HCT116 (cell line): ENCODE data around the gene MEX3B. TPM values are rescaled to one million over a fixed set of nuclear protein-coding genes. Genes with fewer than 3 reads are reported as not detected.

ENCODE experiments used
- ATAC-seq: fragments of 200-7000 bp; cut with Tn5 transposase; 2 replicates; pipeline ENCODE4 v1.9.1; 2020; ENCODE audit warnings: mild to moderate bottlenecking, moderate library complexity
- BruUV-seq: library from RNA; stranded (reverse); fragments of 400-500 nt; replicated peaks from 2 replicates; lab custom pipeline; 2021; lab: Mats Ljungman, UMichigan
- CTCF ChIA-PET: fragments of 300-600 bp; sonication (Branson Sonifier 250); formaldehyde crosslinking; loops from one replicate; lab custom pipeline; 2021; ENCODE audit warnings: antibody characterized with exemption; lab: Charles Lee
- POLR2A ChIA-PET: fragments of 300-600, 350-600 bp; sonication (Branson Sonifier 250); formaldehyde crosslinking; loops from one replicate; lab custom pipeline; 2021; ENCODE audit warnings: antibody characterized with exemption; lab: Charles Lee
- RAD21 ChIA-PET, 2 experiments: fragments of 300-600 bp; sonication (Branson Sonifier 250); formaldehyde crosslinking; loops; one replicate each; lab custom pipeline; 2023; ENCODE audit warnings: low total read pairs in 2 of 2; ENCODE audit not compliant: uncharacterized antibody in 2 of 2, unreplicated experiment in 2 of 2, low non-redundant PET in 1 of 2; lab: Charles Lee
- DNase-seq: peaks from one replicate; pipeline ENCODE4 v3.0.0-alpha.2; 2010; ENCODE audit warnings: low read depth, low spot score
- H2AFZ ChIP-seq: fragments of 200-600 bp; shearing (Covaris generic), sonication (generic); 2 replicates; pipeline ENCODE4 v1.6.1; 2017; ENCODE audit warnings: low read depth, mixed run types, mixed read lengths, antibody characterized with exemption, low read length; ENCODE audit not compliant: poor library complexity, severe bottlenecking
- H3K27ac ChIP-seq: 2 replicates; pipeline ENCODE4 v1.5.1; 2012; ENCODE audit warnings: low read depth, low read length
- H3K27me3 ChIP-seq: fragments of 200-600 bp; sonication (generic); 2 replicates; pipeline ENCODE4 v1.6.1; 2016; ENCODE audit warnings: mixed run types, low read length, mixed read lengths; ENCODE audit not compliant: insufficient read depth
- H3K36me3 ChIP-seq, 2 experiments: fragments of 200-500 bp in 1 of 2; fragments of 200-600 bp in 1 of 2; sonication (Bioruptor generic) in 1 of 2; sonication (generic) in 1 of 2; 2 replicates each; pipeline versions ENCODE4 v1.5.1 to v1.6.1; 2014 to 2016; ENCODE audit warnings: low read length in 2 of 2, inconsistent platforms in 1 of 2, mixed read lengths in 1 of 2, mixed run types in 1 of 2; ENCODE audit not compliant: insufficient read depth in 2 of 2, control insufficient read depth in 1 of 2
- H3K4me1 ChIP-seq, 2 experiments: fragments of 200-600 bp in 1 of 2; sonication (generic) in 1 of 2; 2 replicates each; pipeline versions ENCODE4 v1.5.1 to v1.6.1; 2012 to 2017; ENCODE audit warnings: low read length in 2 of 2, inconsistent platforms in 1 of 2, mild to moderate bottlenecking in 1 of 2, mixed read lengths in 1 of 2, mixed run types in 1 of 2, moderate library complexity in 1 of 2; ENCODE audit not compliant: insufficient read depth in 2 of 2, control insufficient read depth in 1 of 2
- H3K4me2 ChIP-seq: fragments of 200-600 bp; sonication (generic); 2 replicates; pipeline ENCODE4 v1.6.1; 2017; ENCODE audit warnings: mixed run types, low read length, mixed read lengths
- H3K4me3 ChIP-seq, 2 experiments: fragments of 200-600 bp in 1 of 2; sonication (generic) in 1 of 2; replicated peaks in 1 of 2; 2 replicates each; pipeline ENCODE4 v1.5.1; 2011 to 2016; ENCODE audit warnings: low read length in 2 of 2, control low read depth in 1 of 2, low read depth in 1 of 2, mild to moderate bottlenecking in 1 of 2, mixed read lengths in 1 of 2, mixed run types in 1 of 2
- H3K79me2 ChIP-seq: fragments of 200-600 bp; sonication (generic); 2 replicates; pipeline ENCODE4 v1.6.1; 2017; ENCODE audit warnings: mild to moderate bottlenecking, mixed run types, low read length, moderate library complexity, mixed read lengths; ENCODE audit not compliant: insufficient read depth
- H3K9ac ChIP-seq: fragments of 200-600 bp; sonication (generic); 2 replicates; pipeline ENCODE4 v1.6.1; 2016; ENCODE audit warnings: low read length, mixed read lengths
- H3K9me2 ChIP-seq: fragments of 200-600 bp; sonication (generic), shearing (Covaris generic); 2 replicates; pipeline ENCODE4 v1.6.1; 2017; ENCODE audit warnings: mixed run types, mild to moderate bottlenecking, moderate library complexity; ENCODE audit not compliant: insufficient read depth
- H3K9me3 ChIP-seq, 2 experiments: fragments of 200-500 bp in 1 of 2; fragments of 200-600 bp in 1 of 2; sonication (Bioruptor generic) in 1 of 2; sonication (generic) in 1 of 2; 2 replicates each; pipeline ENCODE4 v1.6.1; 2014 to 2017; ENCODE audit warnings: low read length in 2 of 2, mixed read lengths in 2 of 2, inconsistent platforms in 1 of 2, low read depth in 1 of 2, mild to moderate bottlenecking in 1 of 2, mixed run types in 1 of 2, moderate library complexity in 1 of 2; ENCODE audit not compliant: control insufficient read depth in 1 of 2, insufficient read depth in 1 of 2
- H4K20me1 ChIP-seq: fragments of 200-600 bp; sonication (generic), shearing (Covaris generic); 2 replicates; pipeline ENCODE4 v1.6.1; 2017; ENCODE audit warnings: mixed run types, mild to moderate bottlenecking, moderate library complexity; ENCODE audit not compliant: insufficient read depth
- EZH2phosphoT487 ChIP-seq: fragments of 200-600 bp; IDR thresholded peaks from 2 replicates; pipeline ENCODE4 v1.6.1; 2018; ENCODE audit warnings: antibody characterized with exemption, borderline replicate concordance
- JUND ChIP-seq: IDR thresholded peaks from 2 replicates; pipeline ENCODE4 v1.6.1; 2012
- TCF7L2 ChIP-seq: IDR thresholded peaks from 2 replicates; pipeline ENCODE4 v1.7.0; 2011; ENCODE audit warnings: borderline replicate concordance, inconsistent platforms; ENCODE audit not compliant: insufficient read depth, insufficient read length; ENCODE audit errors: extremely low read depth
- intact Hi-C: fragments of 100-400 bp; cut with micrococcal nuclease; formaldehyde crosslinking; loops from 2 replicates; pipeline ENCODE4 v1.10.0; 2022
- total RNA-seq: library from RNA; stranded (reverse); gene quantifications from one replicate; pipeline ENCODE4 v1.2.1, GENCODE V29; 2021; ENCODE audit not compliant: unreplicated experiment
- TF ChIP-seq, protein P1 (sequence below): IDR thresholded peaks from 2 replicates; pipeline ENCODE4 v1.6.1; 2012
- TF ChIP-seq, protein P2 (sequence below): IDR thresholded peaks from 2 replicates; pipeline ENCODE4 v1.6.1; 2012; ENCODE audit warnings: low read depth
- TF ChIP-seq, protein P3 (sequence below), 3 experiments: fragments of 200-600 bp in 1 of 3; sonication (generic) in 1 of 3; IDR thresholded peaks in 2 of 3; conservative IDR thresholded peaks in 1 of 3; 2 replicates each; pipeline ENCODE4 v1.5.1; 2012 to 2017; ENCODE audit warnings: low read depth in 2 of 3, low read length in 2 of 3, antibody characterized with exemption in 1 of 3, borderline replicate concordance in 1 of 3, control low read depth in 1 of 3, mild to moderate bottlenecking in 1 of 3, mixed read lengths in 1 of 3, mixed run types in 1 of 3, moderate library complexity in 1 of 3; ENCODE audit not compliant: insufficient read depth in 1 of 3

MEX3B gene
- total RNA-seq, 1 experiment from 2014 or later: 1.9 TPM

DNA sequence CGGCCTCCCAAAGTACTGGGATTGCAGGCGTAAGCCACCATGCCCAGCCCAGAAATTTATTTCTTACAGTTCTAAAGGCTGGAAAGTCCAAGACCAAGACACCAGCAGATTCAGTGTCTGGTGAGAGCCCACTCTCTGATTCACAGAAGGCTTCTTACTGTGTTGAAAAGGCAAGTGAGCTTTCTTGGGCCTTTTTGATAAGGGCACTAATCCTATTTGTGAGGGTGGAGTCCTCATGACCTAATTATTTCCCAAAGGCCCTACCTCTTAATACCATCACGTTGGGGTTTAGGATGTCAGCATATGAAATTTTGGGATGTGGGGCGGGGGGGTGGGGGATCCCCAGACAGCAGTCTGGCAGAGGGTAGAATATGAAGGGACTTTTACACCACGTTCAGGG is 47.5 kb upstream of the MEX3B start:
- POLR2A ChIA-PET: no interaction called here
- DNase-seq: no peak
- no peaks in the 10 kb centered on the region for H3K79me2 ChIP-seq
- TF ChIP-seq, protein P1, sequence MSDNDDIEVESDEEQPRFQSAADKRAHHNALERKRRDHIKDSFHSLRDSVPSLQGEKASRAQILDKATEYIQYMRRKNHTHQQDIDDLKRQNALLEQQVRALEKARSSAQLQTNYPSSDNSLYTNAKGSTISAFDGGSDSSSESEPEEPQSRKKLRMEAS: no peak
- TF ChIP-seq, all 23 proteins: peak for 0
- no peak overlapping the region for H3K4me3 ChIP-seq
- intact Hi-C loops: no loop called here
- H3K4me1 ChIP-seq: no peaks in the 10 kb centered on the region
- H3K9me2 ChIP-seq: no peaks in the 10 kb centered on the region
- no peaks in the 10 kb centered on the region for H3K27me3 ChIP-seq
- H3K27ac ChIP-seq: no peak overlapping the region
- H4K20me1 ChIP-seq: no peaks in the 10 kb centered on the region
- H3K4me2 ChIP-seq: no peak overlapping the region
- H2AFZ ChIP-seq: no peak overlapping the region
- ATAC-seq: no peak
- ChIA-PET CTCF (no interaction called here), RAD21 (no interaction called here)
- no peaks in the 10 kb centered on the region for H3K9me3 ChIP-seq
- no peaks in the 10 kb centered on the region for H3K36me3 ChIP-seq
- no TSS peak for BruUV-seq
- H3K9ac ChIP-seq: no peak overlapping the region

DNA sequence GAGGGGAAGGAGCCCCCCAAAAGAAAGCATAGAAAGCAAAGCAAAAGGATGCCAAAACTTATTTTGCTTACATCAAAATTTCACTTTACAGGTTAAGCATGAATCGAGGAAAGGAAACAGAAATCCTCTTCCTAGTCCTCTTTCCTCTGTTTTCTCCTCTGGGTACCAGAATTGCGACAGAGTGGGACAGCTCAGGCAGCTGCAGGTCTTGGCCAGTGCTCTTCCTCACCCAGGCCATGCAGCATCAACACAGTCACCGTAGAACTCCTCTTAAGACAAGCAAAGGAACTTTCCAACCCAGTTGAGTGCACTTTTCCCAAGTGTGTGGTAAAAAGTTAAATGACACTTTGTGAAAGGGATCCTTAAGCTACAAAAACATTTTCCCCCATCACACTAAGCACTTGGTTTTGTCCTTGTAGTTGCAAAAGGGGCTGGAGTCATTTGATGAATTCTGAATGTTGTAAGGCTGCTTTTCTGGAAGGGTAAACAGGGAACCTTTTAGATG is 45.9 kb upstream of the MEX3B start:
- Histone ChIP-seq H3K9me3 (no peaks in the 10 kb centered on the region), H3K27ac (no peak overlapping the region)
- POLR2A ChIA-PET: interaction anchor here (0.7 kb wide), 1 partner anchor 621 kb away, joined by 5 read pairs; no protein-coding TSS in a partner anchor
- TF ChIP-seq, protein P2, sequence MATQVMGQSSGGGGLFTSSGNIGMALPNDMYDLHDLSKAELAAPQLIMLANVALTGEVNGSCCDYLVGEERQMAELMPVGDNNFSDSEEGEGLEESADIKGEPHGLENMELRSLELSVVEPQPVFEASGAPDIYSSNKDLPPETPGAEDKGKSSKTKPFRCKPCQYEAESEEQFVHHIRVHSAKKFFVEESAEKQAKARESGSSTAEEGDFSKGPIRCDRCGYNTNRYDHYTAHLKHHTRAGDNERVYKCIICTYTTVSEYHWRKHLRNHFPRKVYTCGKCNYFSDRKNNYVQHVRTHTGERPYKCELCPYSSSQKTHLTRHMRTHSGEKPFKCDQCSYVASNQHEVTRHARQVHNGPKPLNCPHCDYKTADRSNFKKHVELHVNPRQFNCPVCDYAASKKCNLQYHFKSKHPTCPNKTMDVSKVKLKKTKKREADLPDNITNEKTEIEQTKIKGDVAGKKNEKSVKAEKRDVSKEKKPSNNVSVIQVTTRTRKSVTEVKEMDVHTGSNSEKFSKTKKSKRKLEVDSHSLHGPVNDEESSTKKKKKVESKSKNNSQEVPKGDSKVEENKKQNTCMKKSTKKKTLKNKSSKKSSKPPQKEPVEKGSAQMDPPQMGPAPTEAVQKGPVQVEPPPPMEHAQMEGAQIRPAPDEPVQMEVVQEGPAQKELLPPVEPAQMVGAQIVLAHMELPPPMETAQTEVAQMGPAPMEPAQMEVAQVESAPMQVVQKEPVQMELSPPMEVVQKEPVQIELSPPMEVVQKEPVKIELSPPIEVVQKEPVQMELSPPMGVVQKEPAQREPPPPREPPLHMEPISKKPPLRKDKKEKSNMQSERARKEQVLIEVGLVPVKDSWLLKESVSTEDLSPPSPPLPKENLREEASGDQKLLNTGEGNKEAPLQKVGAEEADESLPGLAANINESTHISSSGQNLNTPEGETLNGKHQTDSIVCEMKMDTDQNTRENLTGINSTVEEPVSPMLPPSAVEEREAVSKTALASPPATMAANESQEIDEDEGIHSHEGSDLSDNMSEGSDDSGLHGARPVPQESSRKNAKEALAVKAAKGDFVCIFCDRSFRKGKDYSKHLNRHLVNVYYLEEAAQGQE: no peak
- TF ChIP-seq JUND (no peak), EZH2phosphoT487 (no peak), TCF7L2 (no peak)
- TF ChIP-seq, protein P3, sequence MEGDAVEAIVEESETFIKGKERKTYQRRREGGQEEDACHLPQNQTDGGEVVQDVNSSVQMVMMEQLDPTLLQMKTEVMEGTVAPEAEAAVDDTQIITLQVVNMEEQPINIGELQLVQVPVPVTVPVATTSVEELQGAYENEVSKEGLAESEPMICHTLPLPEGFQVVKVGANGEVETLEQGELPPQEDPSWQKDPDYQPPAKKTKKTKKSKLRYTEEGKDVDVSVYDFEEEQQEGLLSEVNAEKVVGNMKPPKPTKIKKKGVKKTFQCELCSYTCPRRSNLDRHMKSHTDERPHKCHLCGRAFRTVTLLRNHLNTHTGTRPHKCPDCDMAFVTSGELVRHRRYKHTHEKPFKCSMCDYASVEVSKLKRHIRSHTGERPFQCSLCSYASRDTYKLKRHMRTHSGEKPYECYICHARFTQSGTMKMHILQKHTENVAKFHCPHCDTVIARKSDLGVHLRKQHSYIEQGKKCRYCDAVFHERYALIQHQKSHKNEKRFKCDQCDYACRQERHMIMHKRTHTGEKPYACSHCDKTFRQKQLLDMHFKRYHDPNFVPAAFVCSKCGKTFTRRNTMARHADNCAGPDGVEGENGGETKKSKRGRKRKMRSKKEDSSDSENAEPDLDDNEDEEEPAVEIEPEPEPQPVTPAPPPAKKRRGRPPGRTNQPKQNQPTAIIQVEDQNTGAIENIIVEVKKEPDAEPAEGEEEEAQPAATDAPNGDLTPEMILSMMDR (IDR thresholded peaks at IDR 0.05 in 2 of 3, conservative IDR thresholded peaks at IDR 0.05 in 1 of 3; ENCODE audit: borderline replicate concordance in 1 of 3, insufficient read depth in 1 of 3, low read depth in 2 of 3, low read length in 2 of 3): no peak
- TF ChIP-seq, all 23 proteins: peak for 0
- no peak for DNase-seq
- ATAC-seq: no peak
- H3K4me1 ChIP-seq: no peaks in the 10 kb centered on the region
- ChIA-PET CTCF (interaction anchor here (0.7 to 1.5 kb wide), 2 partner anchors 17 to 18 kb away, joined by 3 to 4 read pairs; no protein-coding TSS in a partner anchor), RAD21 (no interaction called here)
- H3K9me2 ChIP-seq: no peaks in the 10 kb centered on the region
- H3K36me3 ChIP-seq: no peaks in the 10 kb centered on the region
- no TSS peak for BruUV-seq
- no peak overlapping the region for H3K9ac ChIP-seq
- no peaks in the 10 kb centered on the region for H3K27me3 ChIP-seq
- no peak overlapping the region for H2AFZ ChIP-seq
- intact Hi-C loops: no loop called here
- H3K79me2 ChIP-seq: no peaks in the 10 kb centered on the region
- no peaks in the 10 kb centered on the region for H4K20me1 ChIP-seq
- H3K4me3 ChIP-seq: no peak overlapping the region
- H3K4me2 ChIP-seq: no peak overlapping the region
